ENCODE measurements around the gene TXNRD3.

DNA sequence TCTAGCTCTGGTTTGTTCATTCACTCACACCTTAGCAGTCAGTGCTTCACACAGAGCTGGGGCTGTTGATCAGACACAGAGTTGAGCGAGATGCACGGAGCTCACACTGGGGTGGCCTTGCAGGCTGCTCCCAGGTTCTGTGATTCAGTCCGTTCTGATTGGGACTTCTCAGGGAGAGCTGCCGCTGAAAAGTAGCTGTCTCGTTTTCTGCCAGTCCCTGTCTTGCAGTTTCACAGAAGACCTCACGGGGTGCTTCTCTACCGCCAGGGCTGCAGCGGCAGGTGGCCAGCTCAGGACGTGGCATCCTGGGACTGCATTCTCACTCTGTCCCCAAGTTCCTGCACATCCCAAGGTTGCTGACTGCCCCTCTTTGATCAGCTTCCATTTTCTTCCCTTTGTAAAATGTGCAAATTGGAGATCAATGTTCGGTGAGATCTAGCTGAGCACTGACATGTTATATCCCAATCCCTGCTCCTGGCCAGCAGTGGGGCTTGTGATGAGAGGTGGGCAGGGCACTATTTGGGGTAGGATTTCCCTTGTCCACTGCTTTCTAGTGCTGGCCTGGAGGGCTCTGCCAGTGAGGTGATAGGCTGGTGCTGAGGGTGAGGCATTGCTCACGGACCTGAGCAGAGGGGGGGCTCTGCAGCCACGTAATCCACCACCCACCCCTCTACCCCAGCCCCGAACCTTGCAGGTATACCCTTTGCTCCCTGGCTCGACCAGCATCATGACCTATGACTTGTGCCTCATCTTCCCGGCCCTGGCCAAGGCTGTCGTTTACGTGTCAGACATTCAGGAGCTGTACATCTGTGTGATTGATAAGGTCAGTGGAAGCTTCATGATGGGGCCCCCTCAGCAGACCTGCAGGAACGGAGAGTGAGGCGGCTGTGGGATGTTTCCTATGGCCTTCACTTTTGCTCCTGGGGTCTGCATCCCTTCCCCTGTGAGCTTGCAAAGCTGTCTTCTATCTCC is 5.3 kb upstream of the TXNRD3 start:
- TF ChIP-seq, protein P1, sequence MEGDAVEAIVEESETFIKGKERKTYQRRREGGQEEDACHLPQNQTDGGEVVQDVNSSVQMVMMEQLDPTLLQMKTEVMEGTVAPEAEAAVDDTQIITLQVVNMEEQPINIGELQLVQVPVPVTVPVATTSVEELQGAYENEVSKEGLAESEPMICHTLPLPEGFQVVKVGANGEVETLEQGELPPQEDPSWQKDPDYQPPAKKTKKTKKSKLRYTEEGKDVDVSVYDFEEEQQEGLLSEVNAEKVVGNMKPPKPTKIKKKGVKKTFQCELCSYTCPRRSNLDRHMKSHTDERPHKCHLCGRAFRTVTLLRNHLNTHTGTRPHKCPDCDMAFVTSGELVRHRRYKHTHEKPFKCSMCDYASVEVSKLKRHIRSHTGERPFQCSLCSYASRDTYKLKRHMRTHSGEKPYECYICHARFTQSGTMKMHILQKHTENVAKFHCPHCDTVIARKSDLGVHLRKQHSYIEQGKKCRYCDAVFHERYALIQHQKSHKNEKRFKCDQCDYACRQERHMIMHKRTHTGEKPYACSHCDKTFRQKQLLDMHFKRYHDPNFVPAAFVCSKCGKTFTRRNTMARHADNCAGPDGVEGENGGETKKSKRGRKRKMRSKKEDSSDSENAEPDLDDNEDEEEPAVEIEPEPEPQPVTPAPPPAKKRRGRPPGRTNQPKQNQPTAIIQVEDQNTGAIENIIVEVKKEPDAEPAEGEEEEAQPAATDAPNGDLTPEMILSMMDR (IDR thresholded peaks at IDR 0.05; ENCODE audit: low read depth, low read length, missing input control) = no peak
- TF ChIP-seq JUND (IDR thresholded peaks at IDR 0.05) (no peak), GABPA (IDR thresholded peaks at IDR 0.05 in 1 of 2, conservative IDR thresholded peaks at IDR 0.05 in 1 of 2) (no peak), HNF4A (conservative IDR thresholded peaks at IDR 0.05) (no peak), NR2F2 (IDR thresholded peaks at IDR 0.05) (no peak), SP1 (IDR thresholded peaks at IDR 0.05) (no peak)
- TF ChIP-seq, protein P2, sequence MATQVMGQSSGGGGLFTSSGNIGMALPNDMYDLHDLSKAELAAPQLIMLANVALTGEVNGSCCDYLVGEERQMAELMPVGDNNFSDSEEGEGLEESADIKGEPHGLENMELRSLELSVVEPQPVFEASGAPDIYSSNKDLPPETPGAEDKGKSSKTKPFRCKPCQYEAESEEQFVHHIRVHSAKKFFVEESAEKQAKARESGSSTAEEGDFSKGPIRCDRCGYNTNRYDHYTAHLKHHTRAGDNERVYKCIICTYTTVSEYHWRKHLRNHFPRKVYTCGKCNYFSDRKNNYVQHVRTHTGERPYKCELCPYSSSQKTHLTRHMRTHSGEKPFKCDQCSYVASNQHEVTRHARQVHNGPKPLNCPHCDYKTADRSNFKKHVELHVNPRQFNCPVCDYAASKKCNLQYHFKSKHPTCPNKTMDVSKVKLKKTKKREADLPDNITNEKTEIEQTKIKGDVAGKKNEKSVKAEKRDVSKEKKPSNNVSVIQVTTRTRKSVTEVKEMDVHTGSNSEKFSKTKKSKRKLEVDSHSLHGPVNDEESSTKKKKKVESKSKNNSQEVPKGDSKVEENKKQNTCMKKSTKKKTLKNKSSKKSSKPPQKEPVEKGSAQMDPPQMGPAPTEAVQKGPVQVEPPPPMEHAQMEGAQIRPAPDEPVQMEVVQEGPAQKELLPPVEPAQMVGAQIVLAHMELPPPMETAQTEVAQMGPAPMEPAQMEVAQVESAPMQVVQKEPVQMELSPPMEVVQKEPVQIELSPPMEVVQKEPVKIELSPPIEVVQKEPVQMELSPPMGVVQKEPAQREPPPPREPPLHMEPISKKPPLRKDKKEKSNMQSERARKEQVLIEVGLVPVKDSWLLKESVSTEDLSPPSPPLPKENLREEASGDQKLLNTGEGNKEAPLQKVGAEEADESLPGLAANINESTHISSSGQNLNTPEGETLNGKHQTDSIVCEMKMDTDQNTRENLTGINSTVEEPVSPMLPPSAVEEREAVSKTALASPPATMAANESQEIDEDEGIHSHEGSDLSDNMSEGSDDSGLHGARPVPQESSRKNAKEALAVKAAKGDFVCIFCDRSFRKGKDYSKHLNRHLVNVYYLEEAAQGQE (IDR thresholded peaks at IDR 0.05) = no peak

Measured in liver (tissue), 3 donors.